Loucy (cell line): Measurements from ENCODE around the gene PMFBP1.
A peak's percentile ranks its signal among the peaks of the same experiment; 100 is the strongest.

ENCODE experiments used
- H2AFZ ChIP-seq: fragments of 200-600 bp; sonication (generic); 2 replicates; pipeline ENCODE4 v1.6.0; 2016; ENCODE audit warnings: antibody characterized with exemption, mild to moderate bottlenecking, low read length, moderate library complexity
- H3F3A ChIP-seq: fragments of 200-600 bp; 2 replicates; pipeline ENCODE4 v1.6.0; 2016; ENCODE audit warnings: antibody characterized with exemption, low read depth, mild to moderate bottlenecking
- H3K27me3 ChIP-seq: fragments of 200-600 bp; sonication (generic); 2 replicates; pipeline ENCODE4 v1.6.1; 2014; ENCODE audit warnings: low read length, mild to moderate bottlenecking; ENCODE audit not compliant: insufficient read depth, poor library complexity, severe bottlenecking
- H3K36me3 ChIP-seq: fragments of 200-600 bp; sonication (generic); 2 replicates; pipeline ENCODE4 v1.6.1; 2016; ENCODE audit warnings: low read length; ENCODE audit not compliant: insufficient read depth
- H3K4me1 ChIP-seq: fragments of 200-600 bp; sonication (generic); 2 replicates; pipeline ENCODE4 v1.5.1; 2014; ENCODE audit warnings: low read length, mild to moderate bottlenecking; ENCODE audit not compliant: insufficient read depth, poor library complexity, severe bottlenecking
- H3K4me2 ChIP-seq: fragments of 200-600 bp; sonication (generic); 2 replicates; pipeline ENCODE4 v1.6.0; 2014; ENCODE audit warnings: antibody characterized with exemption, low read length, low read depth, mild to moderate bottlenecking; ENCODE audit not compliant: poor library complexity, severe bottlenecking
- H3K4me3 ChIP-seq: fragments of 200-600 bp; sonication (generic); 2 replicates; pipeline ENCODE4 v1.5.1; 2014; ENCODE audit warnings: low read length, mild to moderate bottlenecking, mixed read lengths; ENCODE audit not compliant: poor library complexity, severe bottlenecking
- H3K79me2 ChIP-seq: fragments of 200-600 bp; sonication (generic); 2 replicates; pipeline ENCODE4 v1.6.1; 2014; ENCODE audit warnings: low read length; ENCODE audit not compliant: insufficient read depth
- H3K9ac ChIP-seq: fragments of 200-600 bp; sonication (generic); 2 replicates; pipeline ENCODE4 v1.6.0; 2014; ENCODE audit warnings: mild to moderate bottlenecking, low read depth, low read length, moderate library complexity; ENCODE audit not compliant: poor library complexity, severe bottlenecking
- H3K9me2 ChIP-seq: fragments of 200-600 bp; sonication (generic); replicated peaks from 2 replicates; pipeline ENCODE4 v1.6.1; 2016; ENCODE audit warnings: low read depth, low read length, mixed read lengths
- H3K9me3 ChIP-seq: fragments of 200-600 bp; sonication (generic); 2 replicates; pipeline ENCODE4 v1.6.1; 2014; ENCODE audit warnings: mild to moderate bottlenecking, antibody characterized with exemption, low read length, low read depth; ENCODE audit not compliant: insufficient read depth
- H4K20me1 ChIP-seq: fragments of 200-600 bp; sonication (generic); 2 replicates; pipeline ENCODE4 v1.6.0; 2014; ENCODE audit warnings: antibody characterized with exemption, low read length, mild to moderate bottlenecking; ENCODE audit not compliant: insufficient read depth, poor library complexity, severe bottlenecking
- CTCF ChIP-seq: fragments of 200-600 bp; sonication (generic); conservative IDR thresholded peaks from 2 replicates; pipeline ENCODE4 v1.5.1; 2014; ENCODE audit warnings: mild to moderate bottlenecking, antibody characterized with exemption, low read length
- EZH2phosphoT487 ChIP-seq: fragments of 200-600 bp; IDR thresholded peaks from 2 replicates; pipeline ENCODE4 v1.6.1; 2018; ENCODE audit warnings: antibody characterized with exemption, mild to moderate bottlenecking, moderate library complexity, borderline replicate concordance

PMFBP1 gene

DNA sequence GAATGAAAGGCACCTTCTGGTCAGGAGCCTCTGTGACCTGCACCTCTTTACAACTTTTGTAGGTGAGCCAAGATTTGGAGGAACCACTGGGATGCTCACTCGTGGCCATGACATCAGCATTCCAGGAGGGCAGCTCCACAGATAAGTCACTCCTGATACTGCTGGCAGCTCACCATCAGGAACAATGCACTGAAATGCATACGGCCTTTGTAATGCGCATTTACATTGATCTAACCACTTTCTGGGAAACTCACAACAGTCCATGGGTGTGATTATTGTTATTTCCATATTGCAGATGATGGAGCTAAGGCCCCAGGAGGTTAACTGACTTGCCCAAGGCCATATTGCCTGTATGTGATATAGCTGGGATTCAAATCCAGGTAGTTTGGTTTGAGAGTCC, 34.3 kb upstream of the PMFBP1 start:
- H3K27me3 ChIP-seq: no peaks in the 10 kb centered on the region
- H3K4me1 ChIP-seq: peaks cover 13% of the 10 kb centered on the region
- H3K36me3 ChIP-seq: no peaks in the 10 kb centered on the region
- no peak overlapping the region for H2AFZ ChIP-seq
- H3K79me2 ChIP-seq: no peaks in the 10 kb centered on the region
- H3F3A ChIP-seq: no peaks in the 10 kb centered on the region
- H3K9me2 ChIP-seq: no peaks in the 10 kb centered on the region
- no peaks in the 10 kb centered on the region for H4K20me1 ChIP-seq
- H3K9ac ChIP-seq: no peak overlapping the region
- TF ChIP-seq EZH2phosphoT487: no peak
- TF ChIP-seq CTCF: no peak
- H3K4me3 ChIP-seq: no peak overlapping the region
- H3K9me3 ChIP-seq: no peaks in the 10 kb centered on the region
- H3K4me2 ChIP-seq: no peak overlapping the region

- Histone ChIP-seq H3K4me3 (peak overlapping the region; percentile 55), H3K36me3 (no peaks in the 10 kb centered on the region), H4K20me1 (no peaks in the 10 kb centered on the region), H3K9me3 (no peaks in the 10 kb centered on the region), H3K9me2 (no peaks in the 10 kb centered on the region), H3K4me2 (peak overlapping the region; percentile 64), H3K4me1 (peaks cover 13% of the 10 kb centered on the region), H2AFZ (peak overlapping the region; percentile 64), H3K9ac (peak overlapping the region; percentile 38), H3K79me2 (no peaks in the 10 kb centered on the region), H3F3A (no peaks in the 10 kb centered on the region), H3K27me3 (no peaks in the 10 kb centered on the region)
- TF ChIP-seq EZH2phosphoT487 (no peak), CTCF (no peak)
These were observed 31.4 kb upstream of the PMFBP1 start for GRCh38 chr16:72203401-72203800.

DNA sequence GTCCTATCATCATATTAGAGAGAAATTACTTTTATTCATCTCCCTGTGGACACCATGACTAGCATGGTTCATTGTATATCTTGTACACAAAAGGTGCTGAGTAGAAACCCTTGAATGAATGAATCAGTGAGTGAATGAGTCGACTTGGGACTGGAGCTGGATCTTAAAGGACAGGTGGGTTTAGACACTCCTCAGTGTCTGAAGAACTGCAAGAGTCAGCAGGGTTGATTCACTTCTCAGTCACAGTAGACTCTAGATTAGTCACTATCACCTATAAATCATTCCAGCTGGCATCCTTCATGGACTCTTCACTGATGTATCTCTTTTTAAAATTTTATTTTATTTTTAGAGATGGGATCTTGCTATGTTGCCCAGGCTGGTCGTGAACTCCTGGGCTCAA, 30.1 kb upstream of the PMFBP1 start:
- H3K4me1 ChIP-seq: peaks cover 13% of the 10 kb centered on the region
- H3K9me2 ChIP-seq: no peaks in the 10 kb centered on the region
- no peak overlapping the region for H3K4me3 ChIP-seq
- H3K79me2 ChIP-seq: no peaks in the 10 kb centered on the region
- no peak overlapping the region for H2AFZ ChIP-seq
- no peaks in the 10 kb centered on the region for H3K27me3 ChIP-seq
- no peak overlapping the region for H3K9ac ChIP-seq
- no peak for TF ChIP-seq EZH2phosphoT487
- no peak for TF ChIP-seq CTCF
- H3K4me2 ChIP-seq: no peak overlapping the region
- H3K36me3 ChIP-seq: no peaks in the 10 kb centered on the region
- H3F3A ChIP-seq: no peaks in the 10 kb centered on the region
- H3K9me3 ChIP-seq: no peaks in the 10 kb centered on the region
- H4K20me1 ChIP-seq: no peaks in the 10 kb centered on the region
